GM12891 (cell line): ENCODE results near the gene SNRPA.

Experiments used
- PAX5 ChIP-seq: IDR thresholded peaks from 2 replicates; pipeline ENCODE4 v1.6.1; 2011; ENCODE audit warnings: low read length, moderate library complexity, mild to moderate bottlenecking; ENCODE audit not compliant: insufficient read depth, severe bottlenecking
- POLR2A ChIP-seq: IDR thresholded peaks from 2 replicates; pipeline ENCODE4 v1.6.1; 2011; ENCODE audit warnings: low read depth, low read length, control low read depth
- POLR2AphosphoS5 ChIP-seq: IDR thresholded peaks from 2 replicates; pipeline ENCODE4 v1.6.1; 2011; ENCODE audit warnings: low read depth, low read length, control low read depth
- SPI1 ChIP-seq: IDR thresholded peaks from 2 replicates; pipeline ENCODE4 v1.6.1; 2011; ENCODE audit warnings: low read depth, low read length, control low read depth
- TAF1 ChIP-seq: IDR thresholded peaks from 2 replicates; pipeline ENCODE4 v1.6.1; 2011; ENCODE audit warnings: low read depth, low read length, control low read depth

GRCh38 chr19:40799558-40800338 is 48.7 kb downstream of the SNRPA start:
- TF ChIP-seq TAF1 (no peak), POLR2A (peak; percentile 56; the same call in 1 of the 2 replicates), POLR2AphosphoS5 (peak; percentile 61; the same call in 1 of the 2 replicates), SPI1 (0 out of 2 replicates have a peak, but pooled peaks have one; percentile 2), PAX5 (no peak)
